K562 (cell line): ENCODE data around the gene ACOX2. TPM values are rescaled to one million over a fixed set of nuclear protein-coding genes. Genes with fewer than 3 reads are reported as not detected.
A peak's percentile ranks its signal among the peaks of the same experiment; 100 is the strongest.

Experiments
- ATF4 ChIP-seq: fragments of 450-650 bp; formaldehyde crosslinking; IDR thresholded peaks from 2 replicates; pipeline ENCODE4 v1.4.0; 2022; ENCODE audit warnings: mild to moderate bottlenecking, moderate library complexity
- CAMTA2 ChIP-seq: fragments of 250-450 bp; sonication (Bioruptor Pico); conservative IDR thresholded peaks from 2 replicates; pipeline ENCODE4 v1.5.1; 2022
- CEBPG ChIP-seq, 3 experiments: fragments of 200-800 bp in 1 of 3; sonication (Bioruptor generic) in 1 of 3; sonication (generic) in 1 of 3; formaldehyde crosslinking in 1 of 3; IDR thresholded peaks in 2 of 3; conservative IDR thresholded peaks in 1 of 3; 2 replicates each; pipeline versions ENCODE4 v1.6.1 to v1.8.0; 2016 to 2022; ENCODE audit warnings: missing compliant biosample characterization in 2 of 3, missing genetic modification characterization in 2 of 3, mild to moderate bottlenecking in 1 of 3, missing genetic modification reagents in 1 of 3
- EGR1 ChIP-seq: fragments of 450-650 bp; conservative IDR thresholded peaks from 2 replicates; pipeline ENCODE4 v1.6.1; 2017; ENCODE audit warnings: mild to moderate bottlenecking
- EHMT2 ChIP-seq: fragments of 450-650 bp; IDR thresholded peaks from 2 replicates; pipeline ENCODE4 v1.6.1; 2018; ENCODE audit warnings: antibody characterized with exemption
- ETS2 ChIP-seq: IDR thresholded peaks from 2 replicates; pipeline ENCODE4 v1.6.1; 2016; ENCODE audit warnings: borderline replicate concordance, missing genetic modification characterization, mild to moderate bottlenecking, moderate library complexity, missing compliant biosample characterization; ENCODE audit not compliant: poor library complexity, severe bottlenecking
- EZH2 ChIP-seq: IDR thresholded peaks from 2 replicates; pipeline ENCODE4 v1.6.1; 2012; ENCODE audit warnings: low read depth, mild to moderate bottlenecking, inconsistent platforms, low read length, borderline replicate concordance
- ILF3 ChIP-seq: fragments of 450-650 bp; IDR thresholded peaks from 2 replicates; pipeline ENCODE4 v1.6.1; 2018; ENCODE audit warnings: antibody characterized with exemption, mild to moderate bottlenecking, moderate library complexity, borderline replicate concordance
- KDM1A ChIP-seq, 2 experiments: fragments of 450-650 bp; IDR thresholded peaks; 2 replicates each; pipeline ENCODE4 v1.6.1; 2016; ENCODE audit warnings: mild to moderate bottlenecking in 2 of 2
- KLF16 ChIP-seq: IDR thresholded peaks from 2 replicates; pipeline ENCODE4 v1.6.1; 2016; ENCODE audit warnings: antibody characterized with exemption
- MAFF ChIP-seq: IDR thresholded peaks from 2 replicates; pipeline ENCODE4 v1.6.1; 2012; ENCODE audit warnings: low read length, improper control_type of control experiment
- MCM2 ChIP-seq: fragments of 450-650 bp; IDR thresholded peaks from 2 replicates; pipeline ENCODE4 v1.6.1; 2017; ENCODE audit warnings: low read depth, mild to moderate bottlenecking
- MXI1 ChIP-seq: IDR thresholded peaks from 2 replicates; pipeline ENCODE4 v1.6.1; 2011; ENCODE audit warnings: low read depth, mild to moderate bottlenecking, improper control_type of control experiment, low read length
- NFATC3 ChIP-seq: fragments of 450-650 bp; IDR thresholded peaks from 2 replicates; pipeline ENCODE4 v1.6.1; 2017; ENCODE audit warnings: mild to moderate bottlenecking
- NFE2 ChIP-seq: IDR thresholded peaks from 2 replicates; pipeline ENCODE4 v1.6.1; 2014; ENCODE audit warnings: antibody characterized with exemption, low read depth
- PHF20 ChIP-seq: fragments of 450-650 bp; IDR thresholded peaks from 2 replicates; pipeline ENCODE4 v1.6.1; 2018; ENCODE audit not compliant: partially characterized antibody
- RCOR1 ChIP-seq, 2 experiments: IDR thresholded peaks; 2 replicates each; pipeline ENCODE4 v1.6.1; 2012; ENCODE audit warnings: low read depth in 2 of 2, low read length in 2 of 2, borderline replicate concordance in 1 of 2, improper control_type of control experiment in 1 of 2
- RUNX1 ChIP-seq: sonication (generic); IDR thresholded peaks from 2 replicates; pipeline ENCODE4 v1.6.1; 2016; ENCODE audit warnings: antibody characterized with exemption, low read depth
- SIRT6 ChIP-seq: IDR thresholded peaks from one replicate; pipeline ENCODE4 v1.6.1; 2012; ENCODE audit warnings: low read depth, mild to moderate bottlenecking, control low read depth, inconsistent platforms, low read length, moderate library complexity
- SRSF3 ChIP-seq: fragments of 200-400 bp; formaldehyde crosslinking; IDR thresholded peaks from 2 replicates; pipeline ENCODE4 v1.6.1; 2016; ENCODE audit warnings: mild to moderate bottlenecking, low read length, moderate library complexity; ENCODE audit not compliant: insufficient read depth
- STAT5B ChIP-seq: fragments of 250-450 bp; sonication (Bioruptor Pico); IDR thresholded peaks from 2 replicates; pipeline ENCODE4 v1.8.0; 2021; ENCODE audit warnings: mild to moderate bottlenecking, inconsistent platforms
- TEAD4 ChIP-seq, 2 experiments: sonication (generic) in 1 of 2; formaldehyde crosslinking in 1 of 2; IDR thresholded peaks; 2 replicates each; pipeline versions ENCODE4 v1.6.1 to v1.8.0; 2012 to 2022; ENCODE audit warnings: borderline replicate concordance in 1 of 2, inconsistent platforms in 1 of 2, low read length in 1 of 2, mild to moderate bottlenecking in 1 of 2, missing genetic modification reagents in 1 of 2
- ZBTB7A ChIP-seq: IDR thresholded peaks from 2 replicates; pipeline ENCODE4 v1.6.1; 2011; ENCODE audit warnings: low read depth, mild to moderate bottlenecking, low read length, moderate library complexity, borderline replicate concordance; ENCODE audit not compliant: control insufficient read depth
- ZC3H4 ChIP-seq: sonication (generic); formaldehyde crosslinking; IDR thresholded peaks from 2 replicates; pipeline ENCODE4 v1.9.0; 2021; ENCODE audit warnings: missing genetic modification reagents, borderline replicate concordance
- ZNF408 ChIP-seq: fragments of 250-450 bp; sonication (Bioruptor Pico); IDR thresholded peaks from 2 replicates; pipeline ENCODE4 v1.4.0; 2020; ENCODE audit warnings: low read depth, mild to moderate bottlenecking, moderate library complexity
- ZNF436 ChIP-seq: fragments of 250-450, 450-650 bp; sonication (Bioruptor Pico); formaldehyde crosslinking; IDR thresholded peaks from 2 replicates; pipeline ENCODE4 v1.7.0; 2020; ENCODE audit warnings: mild to moderate bottlenecking
- ZNF699 ChIP-seq: fragments of 250-450 bp; sonication (Bioruptor Pico); IDR thresholded peaks from 2 replicates; pipeline ENCODE4 v1.8.0; 2021; ENCODE audit warnings: mild to moderate bottlenecking, moderate library complexity; ENCODE audit not compliant: insufficient replicate concordance
- ZNF764 ChIP-seq: fragments of 250-450 bp; sonication (Bioruptor Pico); IDR thresholded peaks from 2 replicates; pipeline ENCODE4 v1.4.0; 2020; ENCODE audit warnings: low read depth, mild to moderate bottlenecking, moderate library complexity
- polyA plus RNA-seq, 8 experiments: library from polyadenylated mRNA; depleted of rRNA in 4 of 8; stranded (reverse) in 5 of 8; unstranded in 3 of 8; fragments of >200 nt; fragmentation: Nextera tagmentation in 2 of 8; fragmentation: Illumina TruSeq in 1 of 8; extraction: Ambion mirVana in 2 of 8; extraction: Trizol in 1 of 8; gene quantifications; 2 replicates each; pipeline versions ENCODE4 v1.2.1 to v1.2.3, GENCODE V29; 2011 to 2014; ENCODE audit warnings: inconsistent platforms in 1 of 8, missing spikeins in 1 of 8
- total RNA-seq, 7 experiments: library from RNA; depleted of rRNA in 6 of 7; stranded (reverse); fragments of >200 nt in 6 of 7; fragmentation: Illumina TruSeq in 2 of 7; extraction: Trizol in 2 of 7; gene quantifications; 2 replicates each; pipeline versions ENCODE4 v1.2.1 to v1.2.3, GENCODE V29; 2011 to 2021; ENCODE audit warnings: low replicate concordance in 1 of 7
- TF ChIP-seq, protein P1 (sequence below): sonication (generic); formaldehyde crosslinking; IDR thresholded peaks from 2 replicates; pipeline ENCODE4 v1.8.0; 2022; ENCODE audit warnings: missing genetic modification reagents, mild to moderate bottlenecking, borderline replicate concordance

The ACOX2 gene
- total and polyA plus RNA-seq, 9 of the 15 experiments (the other 6 are each of a cell fraction or from before 2014, with no cell fraction given): 0.15 TPM; not detected in 8

DNA sequence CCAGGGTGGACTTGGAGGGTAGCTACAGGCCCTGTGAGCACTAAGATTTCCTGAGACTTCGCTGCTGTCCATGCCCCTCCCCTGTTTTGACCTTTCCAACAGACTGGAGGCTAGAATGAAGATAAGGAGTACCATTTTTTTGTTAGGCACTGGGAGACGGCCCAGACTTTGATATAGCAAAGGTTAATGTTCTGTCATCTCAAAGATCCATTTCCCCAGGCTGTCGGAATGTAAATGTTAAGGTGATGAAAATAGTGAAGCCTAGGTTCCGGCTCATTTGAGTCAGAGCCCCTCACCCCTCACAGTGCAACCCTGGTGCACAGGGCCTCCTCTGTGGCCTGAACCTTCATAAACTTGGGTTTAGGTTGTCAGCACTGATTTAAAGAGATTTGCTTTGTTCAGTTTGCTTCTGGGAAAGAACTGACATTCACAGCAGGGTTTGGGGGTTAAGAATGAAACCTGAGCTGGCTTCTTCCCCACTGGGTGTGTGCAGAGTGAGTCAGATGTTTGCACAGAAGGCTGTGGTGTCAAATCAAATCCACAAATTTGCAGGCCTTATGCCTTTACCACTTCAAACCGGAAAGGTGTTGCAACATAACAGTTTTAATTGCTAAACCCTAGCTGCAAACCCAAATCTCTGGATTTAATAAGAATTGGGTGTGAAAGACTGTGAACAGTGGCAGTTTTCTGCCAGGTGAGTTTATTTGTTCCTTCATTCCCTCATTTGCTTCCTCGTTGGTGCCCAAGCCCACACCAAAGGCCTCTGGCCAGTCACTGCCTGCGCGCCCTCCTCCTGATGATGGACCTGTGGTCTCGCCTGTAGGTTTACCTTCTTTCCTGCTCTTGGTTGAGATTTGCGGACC, 65.7 kb downstream of the ACOX2 start (continued):
- TF ChIP-seq MXI1: no peak
- TF ChIP-seq ZNF764: no peak
- no peak for TF ChIP-seq EZH2
- TF ChIP-seq CEBPG (CRISPR knock-in tag; IDR thresholded peaks at IDR 0.05): peak; percentile 82
- TF ChIP-seq CEBPG (tag; conservative IDR thresholded peaks at IDR 0.05 in 1 of 2, IDR thresholded peaks at IDR 0.05 in 1 of 2): peak; percentile 95 to 97
- TF ChIP-seq MCM2: no peak
- TF ChIP-seq SRSF3: no peak
- TF ChIP-seq RCOR1 (IDR thresholded peaks at IDR 0.05; ENCODE audit: borderline replicate concordance in 1 of 2, low read depth in 2 of 2, low read length in 2 of 2): peak; percentile 79 to 99; a peak in 3 of 4 replicates
- no peak for TF ChIP-seq ZNF699 (CRISPR knock-in tag)
- no peak for TF ChIP-seq SIRT6
- no peak for TF ChIP-seq EGR1
- TF ChIP-seq MAFF: no peak
- TF ChIP-seq ZNF436 (CRISPR knock-in tag): no peak
- TF ChIP-seq ZNF408 (CRISPR knock-in tag): no peak
- TF ChIP-seq EHMT2: no peak
- TF ChIP-seq ETS2 (tag): no peak
- peak; percentile 99 for TF ChIP-seq KDM1A (IDR thresholded peaks at IDR 0.05)
- TF ChIP-seq ZC3H4 (CRISPR knock-in tag): no peak
- TF ChIP-seq PHF20: no peak
- TF ChIP-seq NFATC3: no peak
- TF ChIP-seq NFE2: peak; percentile 50; the same call in 1 of the 2 replicates
- no peak for TF ChIP-seq CAMTA2 (CRISPR knock-in tag)
- no peak for TF ChIP-seq ATF4 (CRISPR knock-in tag)
- TF ChIP-seq ZBTB7A: no peak
- peak; percentile 67; the same call in 1 of the 2 replicates for TF ChIP-seq KLF16
- peak; percentile 81 for TF ChIP-seq TEAD4 (IDR thresholded peaks at IDR 0.05; ENCODE audit: low read length)
- TF ChIP-seq TEAD4 (CRISPR knock-in tag; IDR thresholded peaks at IDR 0.05; ENCODE audit: borderline replicate concordance): no peak
- TF ChIP-seq RUNX1: no peak
- TF ChIP-seq, protein P1, sequence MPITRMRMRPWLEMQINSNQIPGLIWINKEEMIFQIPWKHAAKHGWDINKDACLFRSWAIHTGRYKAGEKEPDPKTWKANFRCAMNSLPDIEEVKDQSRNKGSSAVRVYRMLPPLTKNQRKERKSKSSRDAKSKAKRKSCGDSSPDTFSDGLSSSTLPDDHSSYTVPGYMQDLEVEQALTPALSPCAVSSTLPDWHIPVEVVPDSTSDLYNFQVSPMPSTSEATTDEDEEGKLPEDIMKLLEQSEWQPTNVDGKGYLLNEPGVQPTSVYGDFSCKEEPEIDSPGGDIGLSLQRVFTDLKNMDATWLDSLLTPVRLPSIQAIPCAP (CRISPR knock-in tag): no peak
- no peak for TF ChIP-seq STAT5B (CRISPR knock-in tag)
- no peak for TF ChIP-seq ILF3
